ENCODE data around the gene BET1L. TPM values are rescaled to one million over a fixed set of nuclear protein-coding genes. Genes with fewer than 3 reads are reported as not detected.

BET1L gene
- total RNA-seq, 1 experiment from 2014 or later, result 14.4 TPM

GRCh38 chr11:236774-237767 lies 29.9 kb upstream of the BET1L start, which contains the start of gene PSMD13:
Gene PSMD13, plus strand, starts transcription at chr11:236976. Its CDS starts 74 bp downstream, at chr11:237050.
- peaks cover 68% of the 10 kb centered on the region for H3K79me2 ChIP-seq (ENCODE audit: low read length)
- ChIA-PET POLR2A (ENCODE audit: unreplicated experiment) (interaction anchor here (0.6 kb wide), 1 partner anchor 131 kb away, joined by 4 read pairs; no protein-coding TSS in a partner anchor), CTCF (no interaction called here)
- no peaks in the 10 kb centered on the region for H3K9me2 ChIP-seq (replicated peaks; ENCODE audit: low read length)
- H3K4me2 ChIP-seq (ENCODE audit: low read length), result peak within 1 kb of the TSS; percentile 100
- H3K27ac ChIP-seq (ENCODE audit: low read length), result peak within 1 kb of the TSS; percentile 93
- peak within 1 kb of the TSS; percentile 99 for H3K9ac ChIP-seq (ENCODE audit: low read length)
- peak; percentile 89 for ATAC-seq
- H3K36me3 ChIP-seq (ENCODE audit: low read depth, low read length), result peaks cover 4% of the 10 kb centered on the region; the same call in 1 of the 2 replicates
- BruUV-seq (replicated peaks), result TSS peak; percentile 62
- 0 out of 2 replicates have a peak, but pooled peaks cover 16% of the 10 kb centered on the region for H4K20me1 ChIP-seq (ENCODE audit: low read length)
- peak within 1 kb of the TSS; percentile 93 for H2AFZ ChIP-seq (ENCODE audit: low read length)
- H3K9me3 ChIP-seq (ENCODE audit: low read length), result no peaks in the 10 kb centered on the region
- no peaks in the 10 kb centered on the region for H3K27me3 ChIP-seq (ENCODE audit: low read length)
- peak; percentile 76 for DNase-seq
- H3F3A ChIP-seq (ENCODE audit: low read length, unreplicated experiment), result no peaks in the 10 kb centered on the region
- intact Hi-C loops (cut with micrococcal nuclease), result loop anchor here (1.0 kb wide), 1 partner anchor 30 kb away; the partner anchor contains the start of genes BET1L and RIC8A
- H3K4me3 ChIP-seq (ENCODE audit: low read length), result peak within 1 kb of the TSS; percentile 100
- peaks cover 17% of the 10 kb centered on the region for H3K4me1 ChIP-seq (ENCODE audit: insufficient read depth, low read length)
- TF ChIP-seq CTCF (conservative IDR thresholded peaks at IDR 0.05; ENCODE audit: low read depth, low read length) (no peak), EZH2phosphoT487 (IDR thresholded peaks at IDR 0.05; ENCODE audit: borderline replicate concordance, low read length) (no peak), EZH2 (IDR thresholded peaks at IDR 0.05; ENCODE audit: low read length, unreplicated experiment) (no peak)

- ChIA-PET CTCF (no interaction called here), POLR2A (ENCODE audit: unreplicated experiment) (no interaction called here)
- Histone ChIP-seq H3K27me3 (ENCODE audit: low read length) (no peaks in the 10 kb centered on the region), H3K4me2 (ENCODE audit: low read length) (peak within 1 kb of the TSS; percentile 100), H3K79me2 (ENCODE audit: low read length) (peaks cover 59% of the 10 kb centered on the region), H3K4me3 (ENCODE audit: low read length) (peak within 1 kb of the TSS; percentile 100), H4K20me1 (ENCODE audit: low read length) (0 out of 2 replicates have a peak, but pooled peaks cover 9% of the 10 kb centered on the region), H3K9me3 (ENCODE audit: low read length) (no peaks in the 10 kb centered on the region), H3K27ac (ENCODE audit: low read length) (peak within 1 kb of the TSS; percentile 93), H3F3A (ENCODE audit: low read length, unreplicated experiment) (no peaks in the 10 kb centered on the region), H2AFZ (ENCODE audit: low read length) (peak within 1 kb of the TSS; percentile 93), H3K9ac (ENCODE audit: low read length) (peak within 1 kb of the TSS; percentile 99), H3K9me2 (replicated peaks; ENCODE audit: low read length) (no peaks in the 10 kb centered on the region), H3K4me1 (ENCODE audit: insufficient read depth, low read length) (peaks cover 17% of the 10 kb centered on the region), H3K36me3 (ENCODE audit: low read depth, low read length) (no peaks in the 10 kb centered on the region; the same call in 1 of the 2 replicates)
- peak; percentile 88 for ATAC-seq
- TF ChIP-seq EZH2phosphoT487 (IDR thresholded peaks at IDR 0.05; ENCODE audit: borderline replicate concordance, low read length), result no peak
- no peak for TF ChIP-seq CTCF (conservative IDR thresholded peaks at IDR 0.05; ENCODE audit: low read depth, low read length)
- no peak for TF ChIP-seq EZH2 (IDR thresholded peaks at IDR 0.05; ENCODE audit: low read length, unreplicated experiment)
- intact Hi-C loops (cut with micrococcal nuclease), result loop anchor here (1.0 kb wide), 1 partner anchor 29 kb away; the partner anchor contains the start of genes BET1L and RIC8A
- BruUV-seq (replicated peaks), result no TSS peak
- peak; percentile 75 for DNase-seq
Observed at GRCh38 chr11:235997-236773, 29.0 kb upstream of the BET1L start, which contains the start of gene SIRT3. Gene SIRT3, minus strand, starts transcription at chr11:236342. Its CDS starts 14 bp downstream, at chr11:236328.

Measured in PC-3 (cell line).